HUDEP-2 (cell line): ENCODE data around the gene SFT2D3.

Experiments
- DNase-seq, 76 experiments: peaks; one replicate each; lab custom pipeline; 2025; ENCODE audit not compliant: unreplicated experiment in 76 of 76; lab: John Stamatoyannopoulos, UW

The SFT2D3 gene

GRCh38 chr2:127681288-127681804 is 20.0 kb upstream of the SFT2D3 start:
- no peak for DNase-seq

- DNase-seq = no peak
Observed at GRCh38 chr2:127681976-127682857, 19.1 kb upstream of the SFT2D3 start.

- no peak for DNase-seq
Observed at GRCh38 chr2:127683056-127683455, 18.2 kb upstream of the SFT2D3 start.

- DNase-seq = no peak
Observed at GRCh38 chr2:127683757-127684156, 17.5 kb upstream of the SFT2D3 start.

GRCh38 chr2:127685410-127686080 is 15.8 kb upstream of the SFT2D3 start:
- no peak for DNase-seq

GRCh38 chr2:127688405-127688804 is 12.9 kb upstream of the SFT2D3 start:
- DNase-seq = no peak

- no peak for DNase-seq
Observed at GRCh38 chr2:127690696-127691095, 10.6 kb upstream of the SFT2D3 start.

- DNase-seq = no peak
Observed at GRCh38 chr2:127694986-127695385, 6.3 kb upstream of the SFT2D3 start.

- peak in 42 of 76 experiments; percentile 1 to 61 (median 28) for DNase-seq
Observed at GRCh38 chr2:127695491-127696472, 5.5 kb upstream of the SFT2D3 start.

GRCh38 chr2:127697482-127698180 is 3.7 kb upstream of the SFT2D3 start:
- DNase-seq = no peak

- no peak for DNase-seq
Observed at GRCh38 chr2:127698553-127699355, 2.5 kb upstream of the SFT2D3 start.

- DNase-seq = peak in 74 of 76 experiments; percentile 16 to 94 (median 80)
Observed at GRCh38 chr2:127700527-127701192, 637 bp upstream of the SFT2D3 start.

- peak in 73 of 76 experiments; percentile 8 to 81 (median 61) for DNase-seq
Observed at GRCh38 chr2:127701651-127702394, 526 bp downstream of the SFT2D3 start.

- DNase-seq = no peak
Observed at GRCh38 chr2:127702395-127703009, 1.2 kb downstream of the SFT2D3 start.

- no peak for DNase-seq
Observed at GRCh38 chr2:127703282-127703681, 2.0 kb downstream of the SFT2D3 start.

- DNase-seq = no peak
Observed at GRCh38 chr2:127704641-127705390, 3.5 kb downstream of the SFT2D3 start.
